ACC112 (cell line): ENCODE measurements around the gene ABHD2.
"Not testable (repeated sequence)": the region's sequence is repeated elsewhere in the genome, so short reads cannot be mapped to it uniquely, and the experiment has no call there.

ENCODE experiments used
- H2AFZ ChIP-seq: fragments of 200-600 bp; sonication (generic); one replicate; pipeline ENCODE4 v1.6.0; 2017; ENCODE audit warnings: antibody characterized with exemption, low read length; ENCODE audit not compliant: unreplicated experiment
- H3K27ac ChIP-seq: fragments of 200-600 bp; sonication (generic); 2 replicates; pipeline ENCODE4 v1.5.1; 2014; ENCODE audit warnings: low read depth, mild to moderate bottlenecking, antibody characterized with exemption, low read length, moderate library complexity
- H3K27me3 ChIP-seq: fragments of 200-600 bp; sonication (generic); 2 replicates; pipeline ENCODE4 v1.6.1; 2014; ENCODE audit warnings: mild to moderate bottlenecking, antibody characterized with exemption, low read length, moderate library complexity, mixed read lengths; ENCODE audit not compliant: insufficient read depth
- H3K36me3 ChIP-seq: fragments of 200-600 bp; sonication (generic); 2 replicates; pipeline ENCODE4 v1.6.1; 2016; ENCODE audit warnings: mild to moderate bottlenecking, antibody characterized with exemption, low read length, moderate library complexity, mixed read lengths; ENCODE audit not compliant: insufficient read depth
- H3K4me1 ChIP-seq: fragments of 200-600 bp; sonication (generic); one replicate; pipeline ENCODE4 v1.6.1; 2016; ENCODE audit warnings: low read length, mixed read lengths; ENCODE audit not compliant: insufficient read depth, unreplicated experiment, control insufficient read depth
- H3K4me3 ChIP-seq: fragments of 200-600 bp; sonication (generic); 2 replicates; pipeline ENCODE4 v1.5.1; 2014; ENCODE audit warnings: mild to moderate bottlenecking, low read depth, low read length
- H3K79me2 ChIP-seq: fragments of 200-600 bp; sonication (generic); one replicate; pipeline ENCODE4 v1.6.0; 2016; ENCODE audit warnings: low read length; ENCODE audit not compliant: control insufficient read depth, unreplicated experiment, insufficient read depth

ABHD2 gene

GRCh38 chr15:89111961-89112340, 23.7 kb downstream of the ABHD2 start:
- Histone ChIP-seq H3K79me2 (peaks cover 24% of the 10 kb centered on the region), H3K4me3 (no peak overlapping the region), H3K27me3 (no peaks in the 10 kb centered on the region), H3K27ac (peak overlapping the region; percentile 67), H3K4me1 (peaks cover 30% of the 10 kb centered on the region), H3K36me3 (0 out of 2 replicates have a peak, but pooled peaks cover 6% of the 10 kb centered on the region), H2AFZ (no peak overlapping the region)

- H3K36me3 ChIP-seq: 0 out of 2 replicates have a peak, but pooled peaks cover 6% of the 10 kb centered on the region
- H2AFZ ChIP-seq: no peak overlapping the region
- peak overlapping the region; percentile 12; the same call in 1 of the 2 replicates for H3K4me3 ChIP-seq
- H3K4me1 ChIP-seq: peaks cover 34% of the 10 kb centered on the region
- H3K27ac ChIP-seq: peak overlapping the region; percentile 67
- peaks cover 20% of the 10 kb centered on the region for H3K79me2 ChIP-seq
- no peaks in the 10 kb centered on the region for H3K27me3 ChIP-seq
Observed at GRCh38 chr15:89112341-89112971, 24.2 kb downstream of the ABHD2 start.

DNA sequence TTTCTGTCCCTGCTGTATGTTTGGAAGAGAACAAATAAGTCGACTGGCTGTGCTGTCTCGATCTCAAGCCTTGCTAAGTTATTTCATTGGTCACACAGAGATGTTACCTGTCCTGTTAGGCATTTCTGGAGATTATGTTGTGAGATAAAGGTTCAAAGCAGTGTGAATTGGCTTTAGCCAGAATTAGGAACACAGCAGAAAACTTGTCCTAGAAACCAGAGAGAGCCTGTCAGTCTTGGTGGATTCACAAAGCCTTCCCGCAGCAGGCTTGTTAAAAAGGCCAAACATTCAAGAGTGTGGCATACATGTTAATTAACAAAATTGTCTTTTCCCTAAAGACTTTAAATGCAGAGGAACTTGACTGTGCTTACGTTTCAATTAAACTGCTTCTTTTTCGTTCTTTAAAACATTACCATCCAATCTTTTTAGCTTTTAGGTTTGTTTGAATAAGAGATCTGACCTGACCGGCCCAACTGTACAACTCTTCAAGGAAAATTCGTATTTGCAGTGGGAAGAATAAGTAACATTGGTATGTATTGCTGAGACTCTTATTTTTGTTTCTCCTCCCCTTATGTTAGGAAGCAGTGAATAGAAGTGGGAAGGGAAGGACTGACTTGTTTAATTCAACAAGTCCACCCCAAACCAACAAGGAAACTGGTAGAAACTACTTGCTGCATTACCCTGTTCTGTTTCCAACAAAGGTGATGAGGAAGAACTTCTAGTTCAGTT, 25.2 kb downstream of the ABHD2 start:
- no peaks in the 10 kb centered on the region for H3K27me3 ChIP-seq
- no peak overlapping the region for H3K4me3 ChIP-seq
- H2AFZ ChIP-seq: no peak overlapping the region
- H3K27ac ChIP-seq: peak overlapping the region; percentile 67; the same call in 1 of the 2 replicates
- H3K79me2 ChIP-seq: peaks cover 13% of the 10 kb centered on the region
- 0 out of 2 replicates have a peak, but pooled peaks cover 6% of the 10 kb centered on the region for H3K36me3 ChIP-seq
- H3K4me1 ChIP-seq: peaks cover 44% of the 10 kb centered on the region

DNA sequence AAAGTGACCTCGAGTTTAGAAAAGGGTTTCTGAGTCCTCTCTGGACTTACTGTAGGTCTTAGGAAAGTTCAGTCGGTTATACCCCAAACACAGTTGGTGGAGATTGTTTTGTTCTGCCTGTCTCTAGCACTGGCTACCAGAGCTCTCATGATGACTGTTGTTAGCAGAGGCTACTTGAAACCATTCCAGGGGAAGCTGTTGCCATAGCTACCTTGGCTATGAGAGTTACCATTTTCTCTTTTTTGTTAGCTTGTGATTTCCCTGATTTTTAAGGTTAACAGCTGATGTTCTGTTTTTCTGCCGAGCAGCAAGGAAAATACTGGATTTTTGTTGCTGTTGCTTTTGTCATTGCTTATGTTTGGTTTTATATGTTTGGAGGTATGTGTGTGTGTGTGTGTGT, 26.7 kb downstream of the ABHD2 start:
- Histone ChIP-seq H3K4me1 (peaks cover 59% of the 10 kb centered on the region), H3K27ac (no peak overlapping the region), H2AFZ (no peak overlapping the region), H3K79me2 (peaks cover 13% of the 10 kb centered on the region), H3K27me3 (no peaks in the 10 kb centered on the region), H3K4me3 (no peak overlapping the region), H3K36me3 (0 out of 2 replicates have a peak, but pooled peaks cover 6% of the 10 kb centered on the region)

DNA sequence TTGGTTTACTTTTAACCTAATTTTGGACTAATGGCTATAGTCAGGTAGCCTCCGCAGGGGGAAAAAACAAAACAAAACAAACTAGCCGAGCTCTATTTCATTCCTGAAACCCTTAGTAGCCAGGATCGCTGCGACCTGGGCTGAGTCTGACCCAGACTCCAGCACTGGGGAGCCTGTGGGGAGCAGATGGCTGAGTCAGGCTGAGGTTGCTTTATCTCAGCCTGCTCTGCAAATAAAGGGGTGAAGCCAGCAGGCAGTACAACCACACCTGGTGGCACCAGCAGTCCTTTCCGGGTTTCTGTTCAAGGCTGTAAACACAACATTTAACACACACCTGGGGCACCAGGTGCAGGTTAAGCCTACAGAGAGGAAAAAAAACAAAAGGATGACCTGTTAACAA, 27.3 kb downstream of the ABHD2 start:
- Histone ChIP-seq H3K27ac (no peak overlapping the region), H3K36me3 (0 out of 2 replicates have a peak, but pooled peaks cover 6% of the 10 kb centered on the region), H3K4me1 (peaks cover 65% of the 10 kb centered on the region), H3K79me2 (peaks cover 13% of the 10 kb centered on the region), H3K4me3 (no peak overlapping the region), H2AFZ (no peak overlapping the region), H3K27me3 (no peaks in the 10 kb centered on the region)

DNA sequence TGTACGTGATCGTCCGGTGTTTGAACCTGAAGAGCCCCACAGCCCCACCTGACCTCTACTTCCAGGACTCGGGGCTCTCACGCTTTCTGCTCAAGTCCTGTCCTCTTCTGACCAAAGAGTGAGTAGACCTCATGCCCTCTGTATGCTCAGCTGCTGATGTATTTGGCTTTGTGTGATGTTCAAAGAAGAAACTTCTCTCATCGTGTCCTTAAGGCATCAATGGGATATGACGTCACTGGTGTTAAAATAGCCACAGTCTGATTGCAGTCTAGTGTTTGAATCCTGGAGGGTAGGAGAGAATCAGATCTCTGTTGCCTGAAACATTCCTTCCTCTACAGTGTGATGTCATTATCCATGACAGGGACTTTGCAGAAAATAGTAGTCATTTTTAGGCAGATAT, 28.1 kb downstream of the ABHD2 start:
- peaks cover 18% of the 10 kb centered on the region for H3K79me2 ChIP-seq
- no peak overlapping the region for H2AFZ ChIP-seq
- peak overlapping the region; percentile 100; the same call in 1 of the 2 replicates for H3K27ac ChIP-seq
- peaks cover 71% of the 10 kb centered on the region for H3K4me1 ChIP-seq
- H3K27me3 ChIP-seq: no peaks in the 10 kb centered on the region
- 0 out of 2 replicates have a peak, but pooled peaks cover 10% of the 10 kb centered on the region for H3K36me3 ChIP-seq
- no peak overlapping the region for H3K4me3 ChIP-seq

DNA sequence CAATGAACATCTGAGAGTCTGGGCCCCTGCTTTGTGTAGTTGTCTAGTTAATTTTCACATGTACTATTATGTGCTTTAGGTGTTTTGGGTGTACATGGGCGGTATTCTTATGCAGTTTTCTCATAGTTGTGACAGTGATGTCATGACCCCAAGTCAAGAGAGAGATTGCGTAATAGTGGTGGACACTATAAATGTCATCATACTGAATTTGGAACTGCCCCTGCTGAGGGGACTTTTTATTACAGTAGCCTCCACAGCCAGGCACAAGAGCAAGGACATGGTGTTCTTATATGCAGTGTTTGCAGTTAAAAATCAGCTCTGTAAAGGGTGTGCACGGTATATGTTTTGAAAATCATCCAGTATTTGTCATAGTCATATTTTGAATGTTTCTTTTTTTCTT, 29.5 kb downstream of the ABHD2 start:
- Histone ChIP-seq H3K36me3 (0 out of 2 replicates have a peak, but pooled peaks cover 10% of the 10 kb centered on the region), H3K27me3 (no peaks in the 10 kb centered on the region), H2AFZ (no peak overlapping the region), H3K4me1 (peaks cover 65% of the 10 kb centered on the region), H3K4me3 (no peak overlapping the region), H3K27ac (peak overlapping the region; percentile 100), H3K79me2 (peaks cover 21% of the 10 kb centered on the region)

DNA sequence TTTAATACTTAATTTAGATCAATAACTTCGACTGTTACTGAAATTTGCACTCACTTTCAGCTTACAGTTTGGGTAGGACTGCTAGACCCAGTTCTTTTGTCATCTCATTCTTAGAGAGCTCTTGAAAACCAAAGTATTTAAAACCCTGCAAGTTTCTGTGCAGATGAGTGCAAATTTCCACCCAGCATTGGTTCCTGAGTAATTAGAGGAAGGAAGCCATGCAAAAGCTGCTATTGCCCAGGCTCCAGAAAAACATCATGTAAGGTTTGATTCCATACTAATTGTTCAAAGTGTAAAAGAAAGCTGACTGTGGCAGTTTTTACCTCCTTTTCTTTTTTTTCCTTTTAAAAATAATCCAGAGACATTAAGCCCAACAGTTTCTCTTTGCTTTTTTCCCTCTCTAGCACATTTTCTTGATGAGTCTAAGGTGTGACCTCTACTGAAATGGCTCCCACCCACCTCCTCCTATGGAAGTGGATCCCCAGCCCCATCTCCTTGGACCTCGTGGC, 30.3 kb downstream of the ABHD2 start:
- peaks cover 62% of the 10 kb centered on the region for H3K4me1 ChIP-seq
- H3K79me2 ChIP-seq: peaks cover 13% of the 10 kb centered on the region
- H3K27ac ChIP-seq: peak overlapping the region; percentile 100
- no peak overlapping the region for H3K4me3 ChIP-seq
- peaks cover 14% of the 10 kb centered on the region; the same call in 1 of the 2 replicates for H3K36me3 ChIP-seq
- H3K27me3 ChIP-seq: no peaks in the 10 kb centered on the region
- no peak overlapping the region for H2AFZ ChIP-seq

GRCh38 chr15:89119489-89120478, 31.5 kb downstream of the ABHD2 start:
- Histone ChIP-seq H3K27ac (peak overlapping the region; percentile 100), H3K4me3 (peak overlapping the region; percentile 33), H3K36me3 (peaks cover 14% of the 10 kb centered on the region; the same call in 1 of the 2 replicates), H3K27me3 (no peaks in the 10 kb centered on the region), H3K79me2 (peaks cover 8% of the 10 kb centered on the region), H3K4me1 (peaks cover 57% of the 10 kb centered on the region), H2AFZ (no peak overlapping the region)

GRCh38 chr15:89120479-89121000, 32.3 kb downstream of the ABHD2 start:
- H3K79me2 ChIP-seq, H3K27me3 ChIP-seq, H2AFZ ChIP-seq, H3K4me3 ChIP-seq: not testable (repeated sequence)
- peak overlapping the region; percentile 100 for H3K27ac ChIP-seq
- H3K36me3 ChIP-seq: peaks cover 14% of the 10 kb centered on the region; the same call in 1 of the 2 replicates
- H3K4me1 ChIP-seq: peaks cover 53% of the 10 kb centered on the region
